Sigmoid colon (tissue), 7 donors: ENCODE measurements around the gene MROH7. TPM values are rescaled to one million over a fixed set of nuclear protein-coding genes. Genes with fewer than 3 reads are reported as not detected.

Source experiments
- DNase-seq: peaks from one replicate; pipeline ENCODE4 v3.0.0-alpha.2; 2019
- H3K27ac ChIP-seq, 4 donors: fragments of 200-600 bp; sonication (generic); one replicate each; pipeline ENCODE4 v1.5.1; 2016 to 2019; ENCODE audit warnings: mild to moderate bottlenecking in 1 of 4
- H3K27me3 ChIP-seq, 3 donors: fragments of 200-600 bp; sonication (generic); one replicate each; pipeline ENCODE4 v1.5.1; 2019; ENCODE audit warnings: mild to moderate bottlenecking in 1 of 3
- H3K36me3 ChIP-seq, 4 donors: fragments of 200-600 bp; sonication (generic); one replicate each; pipeline ENCODE4 v1.5.1; 2016 to 2019
- H3K4me1 ChIP-seq, 4 donors: fragments of 200-600 bp; sonication (generic); one replicate each; pipeline ENCODE4 v1.5.1; 2017 to 2019
- H3K4me3 ChIP-seq, 4 donors: fragments of 200-600 bp; sonication (generic); one replicate each; pipeline ENCODE4 v1.5.1; 2017 to 2019; ENCODE audit warnings: mild to moderate bottlenecking in 2 of 4, moderate library complexity in 1 of 4
- H3K9me3 ChIP-seq, 4 donors: fragments of 200-600 bp in 3 of 4; sonication (generic) in 3 of 4; one replicate each; pipeline versions ENCODE4 v1.5.1 to v1.6.1; 2013 to 2019
- CTCF ChIP-seq, 4 experiments: fragments of 450-650 bp in 3 of 4; fragments of 200-600 bp in 1 of 4; IDR thresholded peaks; one replicate each; pipeline ENCODE4 v1.5.1; 2016 to 2019; ENCODE audit warnings: antibody characterized with exemption in 4 of 4, mild to moderate bottlenecking in 3 of 4, moderate library complexity in 2 of 4
- EP300 ChIP-seq, 4 donors: sonication (generic); formaldehyde crosslinking; IDR thresholded peaks; one replicate each; pipeline ENCODE4 v1.6.1; 2017; ENCODE audit warnings: antibody characterized with exemption in 4 of 4
- POLR2A ChIP-seq, 2 donors: fragments of 450-650 bp; IDR thresholded peaks; one replicate each; pipeline ENCODE4 v1.6.1; 2016; ENCODE audit warnings: antibody characterized with exemption in 2 of 2, mild to moderate bottlenecking in 2 of 2, moderate library complexity in 2 of 2
- POLR2AphosphoS5 ChIP-seq, 4 donors: sonication (generic); formaldehyde crosslinking; IDR thresholded peaks; one replicate each; pipeline ENCODE4 v1.6.1; 2017; ENCODE audit warnings: antibody characterized with exemption in 4 of 4
- WGBS, 2 donors: extraction: QIAGEN DNeasy Blood & Tissue Kit; methylation state at CpG; one replicate each; pipeline ENCODE4 v1.1.7; 2013; 5-methylcytosine and 5-hydroxymethylcytosine counted together
- intact Hi-C: fragments of 100-400 bp; cut with DNase I; formaldehyde crosslinking; loops from one replicate; pipeline ENCODE4 v1.15.1; 2023
- polyA plus RNA-seq, 3 donors: library from polyadenylated mRNA; stranded (reverse); fragments of 200-250 nt; gene quantifications; one replicate each; pipeline ENCODE4 v1.2.3, GENCODE V29; 2013
- total RNA-seq, 4 donors: library from RNA; depleted of rRNA; stranded (reverse); fragments of >200 nt; gene quantifications; one replicate each; pipeline ENCODE4 v1.1.0, GENCODE V29; 2016
- donor health status: healthy with polysubstance abuse.
- donor health status: Bipolar disorder and iron deficiency.
- donor health status: healthy.

The MROH7 gene
- total and polyA plus RNA-seq, 7 donors: 0.69 to 23.0 (median 11.2) TPM

- 97% methylated on average over 4 of the region's 4 CpGs for WGBS, 2 donors
- intact Hi-C loops: no loop called here
- Histone ChIP-seq H3K4me1 (no peaks in the 10 kb centered on the region), H3K36me3 (peaks cover 0 to 31% (median 15%) of the 10 kb centered on the region in 4 donors), H3K27ac (no peak overlapping the region), H3K4me3 (no peak overlapping the region), H3K9me3 (no peaks in the 10 kb centered on the region), H3K27me3 (no peaks in the 10 kb centered on the region)
- TF ChIP-seq POLR2AphosphoS5 (IDR thresholded peaks at IDR 0.05): no peak
- TF ChIP-seq EP300 (IDR thresholded peaks at IDR 0.05): no peak
- TF ChIP-seq CTCF (IDR thresholded peaks at IDR 0.05): no peak
- TF ChIP-seq POLR2A (IDR thresholded peaks at IDR 0.05): no peak
- no peak for DNase-seq
Measured at GRCh38 chr1:54745864-54746263, 104.3 kb downstream of the MROH7 start.

- intact Hi-C loops: no loop called here
- peaks cover 0 to 7% (median 2%) of the 10 kb centered on the region in 4 donors for H3K36me3 ChIP-seq
- no peak overlapping the region for H3K4me3 ChIP-seq
- no peaks in the 10 kb centered on the region for H3K4me1 ChIP-seq
- no peak overlapping the region for H3K27ac ChIP-seq
- H3K27me3 ChIP-seq: no peaks in the 10 kb centered on the region
- no peaks in the 10 kb centered on the region for H3K9me3 ChIP-seq
- 83 to 89% methylated on average over 14 of the region's 14 CpGs for WGBS, 2 donors
- TF ChIP-seq POLR2AphosphoS5 (IDR thresholded peaks at IDR 0.05) (no peak), POLR2A (IDR thresholded peaks at IDR 0.05) (no peak), EP300 (IDR thresholded peaks at IDR 0.05) (no peak), CTCF (IDR thresholded peaks at IDR 0.05) (no peak)
- no peak for DNase-seq
Measured at GRCh38 chr1:54748094-54748835, 106.7 kb downstream of the MROH7 start.

GRCh38 chr1:54750596-54750995 is 109.0 kb downstream of the MROH7 start:
- 78 to 86% methylated on average over 6 of the region's 6 CpGs for WGBS, 2 donors
- Histone ChIP-seq H3K27me3 (no peaks in the 10 kb centered on the region), H3K4me1 (no peaks in the 10 kb centered on the region), H3K27ac (no peak overlapping the region), H3K9me3 (no peaks in the 10 kb centered on the region), H3K36me3 (peaks cover 0 to 2% (median 0%) of the 10 kb centered on the region in 4 donors), H3K4me3 (no peak overlapping the region)
- DNase-seq: no peak
- intact Hi-C loops: no loop called here
- TF ChIP-seq POLR2A (IDR thresholded peaks at IDR 0.05) (no peak), POLR2AphosphoS5 (IDR thresholded peaks at IDR 0.05) (no peak), CTCF (IDR thresholded peaks at IDR 0.05) (no peak), EP300 (IDR thresholded peaks at IDR 0.05) (no peak)

- intact Hi-C loops: no loop called here
- peaks cover 0 to 10% (median 2%) of the 10 kb centered on the region in 4 donors for H3K36me3 ChIP-seq
- no peak overlapping the region for H3K4me3 ChIP-seq
- H3K4me1 ChIP-seq: no peaks in the 10 kb centered on the region
- no peak for DNase-seq
- H3K9me3 ChIP-seq: no peaks in the 10 kb centered on the region
- no peaks in the 10 kb centered on the region for H3K27me3 ChIP-seq
- TF ChIP-seq POLR2A (IDR thresholded peaks at IDR 0.05) (no peak), EP300 (IDR thresholded peaks at IDR 0.05) (no peak)
- H3K27ac ChIP-seq: no peak overlapping the region
- whole genome bisulfite sequencing, 2 donors: 77 to 79% methylated on average over 4 of the region's 4 CpGs
Measured at GRCh38 chr1:54751426-54751825, 109.8 kb downstream of the MROH7 start.

- DNase-seq: no peak
- Histone ChIP-seq H3K27ac (no peak overlapping the region), H3K4me1 (no peaks in the 10 kb centered on the region), H3K4me3 (no peak overlapping the region), H3K36me3 (peaks cover 11 to 36% (median 18%) of the 10 kb centered on the region in 4 donors), H3K27me3 (no peaks in the 10 kb centered on the region), H3K9me3 (no peaks in the 10 kb centered on the region)
- no peak for TF ChIP-seq POLR2A (IDR thresholded peaks at IDR 0.05)
- TF ChIP-seq POLR2AphosphoS5 (IDR thresholded peaks at IDR 0.05): no peak
- no peak for TF ChIP-seq CTCF (IDR thresholded peaks at IDR 0.05)
- TF ChIP-seq EP300 (IDR thresholded peaks at IDR 0.05): no peak
- intact Hi-C loops: no loop called here
- 94 to 95% methylated on average over 22 of the region's 22 CpGs for WGBS, 2 donors
Measured at GRCh38 chr1:54754045-54754444, 112.5 kb downstream of the MROH7 start.
